WTC11 (cell line): ENCODE measurements around the gene COMMD10. TPM values are rescaled to one million over a fixed set of nuclear protein-coding genes. Genes with fewer than 3 reads are reported as not detected.

Experiments used
- ATAC-seq: fragments of 200-7000 bp; cut with Tn5 transposase; 2 replicates; pipeline ENCODE4 v1.10.0; 2021; ENCODE audit warnings: mild to moderate bottlenecking, moderate library complexity
- CTCF ChIA-PET: fragments of 300-600 bp; sonication (Branson Sonifier 250); formaldehyde crosslinking; loops from one replicate; lab custom pipeline; 2021; ENCODE audit warnings: antibody characterized with exemption; lab: Charles Lee
- POLR2A ChIA-PET: fragments of 350-600 bp; sonication (Branson Sonifier 250); formaldehyde crosslinking; loops from one replicate; lab custom pipeline; 2021; ENCODE audit warnings: antibody characterized with exemption; lab: Charles Lee
- DNase-seq: peaks from one replicate; pipeline ENCODE4 v3.0.0; 2021; ENCODE audit warnings: low spot score
- H3K27ac Mint-ChIP-seq: 2 replicates; pipeline ENCODE4 v1.8.0; 2021; ENCODE audit warnings: mixed read lengths
- H3K27me3 Mint-ChIP-seq: 2 replicates; pipeline ENCODE4 v1.8.0; 2021; ENCODE audit warnings: low read depth, mild to moderate bottlenecking, moderate library complexity, mixed read lengths
- H3K36me3 Mint-ChIP-seq: 2 replicates; pipeline ENCODE4 v1.8.0; 2021; ENCODE audit warnings: mixed read lengths
- H3K4me1 Mint-ChIP-seq: 2 replicates; pipeline ENCODE4 v1.8.0; 2022; ENCODE audit warnings: mixed read lengths
- H3K4me3 Mint-ChIP-seq: 2 replicates; pipeline ENCODE4 v1.8.0; 2021; ENCODE audit warnings: mild to moderate bottlenecking, moderate library complexity, mixed read lengths
- H3K9me3 Mint-ChIP-seq: 2 replicates; pipeline ENCODE4 v1.8.0; 2021; ENCODE audit warnings: mixed read lengths
- AR ChIP-seq: fragments of 250-450 bp; sonication (Bioruptor Pico); IDR thresholded peaks from 2 replicates; pipeline ENCODE4 v1.9.0; 2021; ENCODE audit warnings: mild to moderate bottlenecking
- ATF1 ChIP-seq: sonication (generic); formaldehyde crosslinking; IDR thresholded peaks from 2 replicates; pipeline ENCODE4 v1.8.1; 2023; ENCODE audit warnings: mild to moderate bottlenecking, moderate library complexity, missing genetic modification reagents
- ATF2 ChIP-seq: sonication (generic); formaldehyde crosslinking; IDR thresholded peaks from 2 replicates; pipeline ENCODE4 v1.8.1; 2022; ENCODE audit warnings: low read depth, missing genetic modification reagents, borderline replicate concordance
- ETV6 ChIP-seq: sonication (generic); formaldehyde crosslinking; IDR thresholded peaks from 2 replicates; pipeline ENCODE4 v1.8.1; 2022; ENCODE audit warnings: mild to moderate bottlenecking, missing genetic modification reagents
- GRHL2 ChIP-seq: fragments of 250-450 bp; sonication (Bioruptor Pico); IDR thresholded peaks from 2 replicates; pipeline ENCODE4 v1.8.0; 2022; ENCODE audit warnings: mild to moderate bottlenecking, moderate library complexity; ENCODE audit not compliant: insufficient replicate concordance, severe bottlenecking
- MAX ChIP-seq: sonication (generic); formaldehyde crosslinking; IDR thresholded peaks from 2 replicates; pipeline ENCODE4 v1.8.0; 2022; ENCODE audit warnings: mild to moderate bottlenecking, missing genetic modification reagents
- PRRX2 ChIP-seq: fragments of 250-450 bp; sonication (Bioruptor Pico); IDR thresholded peaks from 2 replicates; pipeline ENCODE4 v1.8.0; 2021; ENCODE audit warnings: mild to moderate bottlenecking
- RORB ChIP-seq: fragments of 250-450 bp; sonication (Bioruptor Pico); IDR thresholded peaks from 2 replicates; pipeline ENCODE4 v1.9.0; 2021; ENCODE audit warnings: mild to moderate bottlenecking
- SP1 ChIP-seq: sonication (generic); formaldehyde crosslinking; conservative IDR thresholded peaks from 2 replicates; pipeline ENCODE4 v1.8.1; 2022; ENCODE audit warnings: missing genetic modification reagents
- STAT6 ChIP-seq: sonication (generic); formaldehyde crosslinking; conservative IDR thresholded peaks from 2 replicates; pipeline ENCODE4 v1.8.1; 2023; ENCODE audit warnings: mild to moderate bottlenecking, low read depth, missing genetic modification reagents, moderate library complexity
- ZBTB43 ChIP-seq: sonication (generic); formaldehyde crosslinking; IDR thresholded peaks from 2 replicates; pipeline ENCODE4 v1.8.1; 2023; ENCODE audit warnings: mild to moderate bottlenecking, missing genetic modification reagents
- ZNF263 ChIP-seq: sonication (generic); formaldehyde crosslinking; IDR thresholded peaks from 2 replicates; pipeline ENCODE4 v1.8.1; 2022; ENCODE audit warnings: low read depth, mild to moderate bottlenecking, moderate library complexity, missing genetic modification reagents
- ZNF317 ChIP-seq: sonication (generic); formaldehyde crosslinking; IDR thresholded peaks from 2 replicates; pipeline ENCODE4 v1.8.1; 2023; ENCODE audit warnings: low read depth, mild to moderate bottlenecking, moderate library complexity, missing genetic modification reagents, borderline replicate concordance
- ZNF396 ChIP-seq: fragments of 250-450 bp; sonication (Bioruptor Pico); IDR thresholded peaks from 2 replicates; pipeline ENCODE4 v1.8.0; 2021; ENCODE audit warnings: mild to moderate bottlenecking, moderate library complexity, borderline replicate concordance
- total RNA-seq: library from RNA; stranded (reverse); gene quantifications from 3 replicates; pipeline ENCODE4 v1.2.3, GENCODE V29; 2021
- TF ChIP-seq, protein P1 (sequence below): fragments of 250-450 bp; sonication (Bioruptor Pico); IDR thresholded peaks from 2 replicates; pipeline ENCODE4 v1.8.0; 2021; ENCODE audit warnings: mild to moderate bottlenecking
- TF ChIP-seq, protein P2 (sequence below): sonication (generic); formaldehyde crosslinking; IDR thresholded peaks from 2 replicates; pipeline ENCODE4 v1.8.0; 2022; ENCODE audit warnings: mild to moderate bottlenecking, missing genetic modification reagents
- TF ChIP-seq, protein P3 (sequence below): sonication (generic); formaldehyde crosslinking; IDR thresholded peaks from 2 replicates; pipeline ENCODE4 v1.8.0; 2022; ENCODE audit warnings: missing genetic modification reagents

The COMMD10 gene
- total RNA-seq, 1 experiment from 2014 or later, result 34.5 TPM

- Mint-ChIP-seq H3K36me3 (peaks cover 15% of the 10 kb centered on the region), H3K27ac (no peak overlapping the region), H3K27me3 (no peaks in the 10 kb centered on the region), H3K4me3 (no peak overlapping the region), H3K9me3 (peaks cover 33% of the 10 kb centered on the region), H3K4me1 (no peaks in the 10 kb centered on the region)
- CTCF ChIA-PET, result no interaction called here
- no peak for DNase-seq
- POLR2A ChIA-PET, result no interaction called here
- TF ChIP-seq ATF1 (CRISPR knock-in tag) (no peak), ATF2 (CRISPR knock-in tag) (no peak), SP1 (CRISPR knock-in tag) (no peak), ZNF396 (CRISPR knock-in tag) (no peak), ZNF263 (CRISPR knock-in tag) (no peak), ZNF317 (CRISPR knock-in tag) (peak; percentile 86), GRHL2 (CRISPR knock-in tag) (no peak)
- TF ChIP-seq, protein P1, sequence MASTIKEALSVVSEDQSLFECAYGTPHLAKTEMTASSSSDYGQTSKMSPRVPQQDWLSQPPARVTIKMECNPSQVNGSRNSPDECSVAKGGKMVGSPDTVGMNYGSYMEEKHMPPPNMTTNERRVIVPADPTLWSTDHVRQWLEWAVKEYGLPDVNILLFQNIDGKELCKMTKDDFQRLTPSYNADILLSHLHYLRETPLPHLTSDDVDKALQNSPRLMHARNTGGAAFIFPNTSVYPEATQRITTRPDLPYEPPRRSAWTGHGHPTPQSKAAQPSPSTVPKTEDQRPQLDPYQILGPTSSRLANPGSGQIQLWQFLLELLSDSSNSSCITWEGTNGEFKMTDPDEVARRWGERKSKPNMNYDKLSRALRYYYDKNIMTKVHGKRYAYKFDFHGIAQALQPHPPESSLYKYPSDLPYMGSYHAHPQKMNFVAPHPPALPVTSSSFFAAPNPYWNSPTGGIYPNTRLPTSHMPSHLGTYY (CRISPR knock-in tag), result no peak
- TF ChIP-seq, all 79 proteins: peak for 1
- ATAC-seq, result no peak
Measured at GRCh38 chr5:116174111-116174510, 89.3 kb downstream of the COMMD10 start.

- no peak for ATAC-seq
- Mint-ChIP-seq H3K27ac (no peak overlapping the region), H3K4me3 (no peak overlapping the region), H3K9me3 (peaks cover 14% of the 10 kb centered on the region), H3K4me1 (peaks cover under 1% of the 10 kb centered on the region)
- ChIA-PET POLR2A (no interaction called here), CTCF (no interaction called here)
- TF ChIP-seq, protein P2, sequence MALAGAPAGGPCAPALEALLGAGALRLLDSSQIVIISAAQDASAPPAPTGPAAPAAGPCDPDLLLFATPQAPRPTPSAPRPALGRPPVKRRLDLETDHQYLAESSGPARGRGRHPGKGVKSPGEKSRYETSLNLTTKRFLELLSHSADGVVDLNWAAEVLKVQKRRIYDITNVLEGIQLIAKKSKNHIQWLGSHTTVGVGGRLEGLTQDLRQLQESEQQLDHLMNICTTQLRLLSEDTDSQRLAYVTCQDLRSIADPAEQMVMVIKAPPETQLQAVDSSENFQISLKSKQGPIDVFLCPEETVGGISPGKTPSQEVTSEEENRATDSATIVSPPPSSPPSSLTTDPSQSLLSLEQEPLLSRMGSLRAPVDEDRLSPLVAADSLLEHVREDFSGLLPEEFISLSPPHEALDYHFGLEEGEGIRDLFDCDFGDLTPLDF, result no peak
- no peak for TF ChIP-seq ETV6 (CRISPR knock-in tag)
- no peak for TF ChIP-seq PRRX2
- TF ChIP-seq RORB, result no peak
- TF ChIP-seq, protein P3, sequence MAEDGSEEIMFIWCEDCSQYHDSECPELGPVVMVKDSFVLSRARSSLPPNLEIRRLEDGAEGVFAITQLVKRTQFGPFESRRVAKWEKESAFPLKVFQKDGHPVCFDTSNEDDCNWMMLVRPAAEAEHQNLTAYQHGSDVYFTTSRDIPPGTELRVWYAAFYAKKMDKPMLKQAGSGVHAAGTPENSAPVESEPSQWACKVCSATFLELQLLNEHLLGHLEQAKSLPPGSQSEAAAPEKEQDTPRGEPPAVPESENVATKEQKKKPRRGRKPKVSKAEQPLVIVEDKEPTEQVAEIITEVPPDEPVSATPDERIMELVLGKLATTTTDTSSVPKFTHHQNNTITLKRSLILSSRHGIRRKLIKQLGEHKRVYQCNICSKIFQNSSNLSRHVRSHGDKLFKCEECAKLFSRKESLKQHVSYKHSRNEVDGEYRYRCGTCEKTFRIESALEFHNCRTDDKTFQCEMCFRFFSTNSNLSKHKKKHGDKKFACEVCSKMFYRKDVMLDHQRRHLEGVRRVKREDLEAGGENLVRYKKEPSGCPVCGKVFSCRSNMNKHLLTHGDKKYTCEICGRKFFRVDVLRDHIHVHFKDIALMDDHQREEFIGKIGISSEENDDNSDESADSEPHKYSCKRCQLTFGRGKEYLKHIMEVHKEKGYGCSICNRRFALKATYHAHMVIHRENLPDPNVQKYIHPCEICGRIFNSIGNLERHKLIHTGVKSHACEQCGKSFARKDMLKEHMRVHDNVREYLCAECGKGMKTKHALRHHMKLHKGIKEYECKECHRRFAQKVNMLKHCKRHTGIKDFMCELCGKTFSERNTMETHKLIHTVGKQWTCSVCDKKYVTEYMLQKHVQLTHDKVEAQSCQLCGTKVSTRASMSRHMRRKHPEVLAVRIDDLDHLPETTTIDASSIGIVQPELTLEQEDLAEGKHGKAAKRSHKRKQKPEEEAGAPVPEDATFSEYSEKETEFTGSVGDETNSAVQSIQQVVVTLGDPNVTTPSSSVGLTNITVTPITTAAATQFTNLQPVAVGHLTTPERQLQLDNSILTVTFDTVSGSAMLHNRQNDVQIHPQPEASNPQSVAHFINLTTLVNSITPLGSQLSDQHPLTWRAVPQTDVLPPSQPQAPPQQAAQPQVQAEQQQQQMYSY (CRISPR knock-in tag), result no peak
- TF ChIP-seq STAT6 (CRISPR knock-in tag), result no peak
- no peak for TF ChIP-seq AR
- no peak for TF ChIP-seq ZBTB43 (CRISPR knock-in tag)
- no peak for TF ChIP-seq MAX (CRISPR knock-in tag)
- TF ChIP-seq, all 79 proteins: peak for 0
- DNase-seq, result no peak
- Mint-ChIP-seq H3K27me3 (no peaks in the 10 kb centered on the region), H3K36me3 (peaks cover 9% of the 10 kb centered on the region)
Measured at GRCh38 chr5:116176121-116176520, 91.3 kb downstream of the COMMD10 start.
